RPMI7951 (cell line): Measurements from ENCODE around the gene PANX3. TPM values are rescaled to one million over a fixed set of nuclear protein-coding genes. Genes with fewer than 3 reads are reported as not detected.

Experiments
- DNase-seq: peaks from one replicate; pipeline ENCODE4 v3.0.0-alpha.2; 2012; ENCODE audit warnings: low read depth
- total RNA-seq: library from RNA; depleted of rRNA; stranded (reverse); fragments of >200 nt; shearing (Covaris generic); gene quantifications from 2 replicates; pipeline ENCODE4 v1.2.3, GENCODE V29; 2014; rRNA removed

PANX3 gene
- total RNA-seq, 1 experiment from 2014 or later: not detected

DNA sequence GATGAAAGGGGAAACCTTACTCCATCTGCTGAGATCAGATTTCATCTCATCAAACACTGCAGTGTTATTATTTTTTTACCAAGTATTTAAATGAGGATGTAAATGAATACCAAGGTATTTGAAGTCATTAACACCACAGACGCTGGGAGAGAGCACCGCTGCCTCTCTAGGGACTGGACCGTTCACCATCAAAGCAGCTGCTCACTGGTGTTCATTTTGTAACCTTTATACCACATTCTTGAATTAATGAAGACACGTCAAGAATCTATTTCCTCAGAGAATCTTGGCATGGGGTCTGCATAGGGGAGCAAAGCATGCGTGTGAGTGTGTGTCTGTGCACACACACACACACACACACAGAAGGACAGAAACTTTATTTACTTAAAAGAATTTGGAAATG, 46.7 kb downstream of the PANX3 start:
- no peak for DNase-seq

DNA sequence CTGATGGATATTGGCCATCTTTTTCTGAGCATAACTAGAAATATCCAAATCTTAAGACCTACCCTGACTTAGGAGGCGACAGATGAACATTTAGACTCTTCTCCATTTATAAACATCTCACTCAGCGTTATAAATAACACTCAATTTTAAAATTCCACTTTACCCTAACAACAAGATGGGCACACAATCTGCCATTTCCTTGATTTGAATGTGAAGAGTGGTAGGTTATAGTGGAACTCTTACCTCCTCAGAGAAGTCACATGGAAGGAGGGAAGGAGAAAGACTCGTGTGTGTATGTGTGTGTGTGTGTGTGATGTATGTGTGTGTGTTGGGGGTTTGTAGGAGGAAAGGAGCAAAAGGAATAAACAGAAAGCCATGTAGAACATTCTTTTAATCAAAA, 47.3 kb downstream of the PANX3 start:
- no peak for DNase-seq

DNA sequence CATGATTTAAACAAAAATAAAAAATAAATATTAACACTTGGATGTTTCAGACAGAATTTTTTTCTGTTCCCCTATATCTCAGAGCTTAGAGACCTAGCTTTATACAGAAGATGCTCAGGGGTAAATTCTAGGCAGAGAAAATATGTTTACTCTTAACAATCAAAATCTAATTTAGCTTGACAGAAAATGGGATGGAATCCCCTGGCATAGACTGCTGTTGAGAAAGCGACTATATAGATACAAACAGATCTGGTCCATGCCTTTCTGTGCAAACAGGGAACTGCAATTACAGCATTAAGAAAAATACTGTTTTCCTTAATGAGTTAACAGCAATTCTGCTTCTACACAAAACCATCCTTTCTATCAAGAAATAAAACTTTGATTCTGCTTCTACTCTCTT, 47.8 kb downstream of the PANX3 start:
- no peak for DNase-seq

DNA sequence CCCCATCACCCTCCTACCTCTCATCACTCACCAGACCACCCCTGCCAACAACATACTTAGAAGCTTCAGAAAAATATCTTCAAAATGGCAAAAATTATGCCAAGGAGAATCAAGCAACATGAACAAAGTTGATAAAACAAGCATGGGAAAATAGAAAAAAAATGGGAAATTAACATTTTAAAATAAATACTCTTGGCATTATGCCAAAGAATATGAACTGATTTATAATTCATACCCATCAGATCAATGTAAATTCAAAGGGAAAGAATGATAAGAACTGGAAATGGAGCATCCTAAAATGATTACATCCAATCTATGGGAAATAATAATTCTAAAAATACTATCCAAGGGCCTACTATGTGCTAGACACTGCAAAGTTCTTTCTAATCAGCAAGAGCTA, 50.3 kb downstream of the PANX3 start:
- DNase-seq: no peak

DNA sequence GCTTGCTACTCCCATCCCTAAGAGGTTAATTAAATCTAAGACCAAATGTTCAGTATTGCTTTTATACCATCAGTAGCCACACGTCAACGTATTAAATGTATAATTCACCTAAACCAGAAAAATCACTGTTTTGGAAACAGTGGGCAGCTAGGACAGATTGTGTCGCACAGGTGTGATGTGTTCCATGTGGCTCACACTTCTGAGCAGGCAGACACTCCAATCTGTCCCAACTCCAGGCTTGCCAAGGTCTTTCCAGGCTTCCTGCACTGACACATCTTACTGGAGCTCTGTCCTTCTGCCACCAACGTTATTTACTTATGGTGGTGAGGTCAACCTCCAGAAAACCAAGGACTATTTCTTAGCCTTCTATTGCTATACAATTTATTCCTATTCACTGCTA, 50.9 kb downstream of the PANX3 start:
- DNase-seq: no peak

DNA sequence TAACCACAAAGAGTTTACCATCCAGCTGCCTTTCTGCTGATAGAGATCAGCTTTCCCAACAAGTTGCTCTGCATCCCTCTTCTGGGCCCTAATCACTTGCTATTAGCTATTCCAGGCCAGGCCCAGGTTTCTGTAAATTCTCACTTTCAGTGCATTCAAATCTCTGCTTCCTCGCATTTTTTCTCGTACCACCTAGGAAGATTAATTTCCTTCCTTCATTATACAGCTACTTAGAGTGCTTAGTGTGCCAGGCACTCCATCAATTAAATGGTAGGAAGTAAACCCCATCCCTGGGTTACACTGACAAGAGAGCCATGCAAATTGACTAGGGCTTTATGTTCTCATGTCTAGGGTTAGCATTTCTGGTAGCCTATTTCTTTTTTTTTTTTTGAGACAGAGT, 52.6 kb downstream of the PANX3 start:
- no peak for DNase-seq

DNA sequence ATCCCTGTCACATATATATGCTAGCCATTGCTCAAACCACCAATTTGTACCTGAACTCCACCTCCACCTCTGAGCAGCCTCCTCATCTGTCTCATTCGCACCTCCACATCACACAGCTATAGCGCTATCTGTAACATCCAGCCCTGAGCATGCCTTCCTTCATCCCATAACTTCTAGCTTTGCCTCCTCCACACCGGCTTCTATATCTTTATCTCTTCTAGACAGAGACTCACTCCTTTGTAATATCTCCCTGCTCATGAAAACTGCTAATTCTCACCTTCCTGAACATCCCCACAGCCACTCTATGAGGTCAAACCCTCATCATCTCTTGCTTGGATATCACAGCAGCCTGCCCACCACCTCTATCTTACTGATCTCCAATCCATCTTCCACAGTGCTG, 56.4 kb downstream of the PANX3 start:
- no peak for DNase-seq

DNA sequence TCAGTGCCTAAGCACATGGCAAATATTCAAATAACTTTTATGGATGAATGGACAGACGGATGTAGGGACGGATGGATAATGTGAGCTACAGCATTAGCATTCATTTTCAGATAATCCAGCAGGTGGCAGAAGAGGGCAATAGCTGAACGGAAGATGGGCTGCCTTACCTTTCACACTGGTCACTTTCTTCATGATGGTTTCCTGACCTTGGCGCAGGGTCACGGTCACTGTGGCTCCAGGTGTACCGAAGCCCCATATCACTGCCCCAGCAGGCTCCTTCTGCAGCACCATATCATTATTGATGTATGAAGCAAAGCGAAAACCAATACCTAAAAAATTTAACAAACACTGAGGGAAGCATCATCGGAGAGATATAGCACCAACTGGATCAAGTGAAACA, 58.0 kb downstream of the PANX3 start:
- peak; percentile 53 for DNase-seq

Other genes with a start within 250 kb of the PANX3 start
- gene OR8B2, start 226.9 kb upstream of the PANX3 start, total RNA-seq: not detected in 2 replicates
- gene OR8B3, start 212.4 kb upstream of the PANX3 start, total RNA-seq: not detected in 2 replicates
- not detected in 2 replicates for gene OR8B4, start 186.6 kb upstream of the PANX3 start, total RNA-seq
- gene OR8B8, start 165.7 kb upstream of the PANX3 start, total RNA-seq: not detected in 2 replicates
- not detected in 2 replicates for gene OR8B12, start 67.8 kb upstream of the PANX3 start, total RNA-seq
- gene OR8A1, start 41.4 kb upstream of the PANX3 start, total RNA-seq: not detected in 2 replicates
- 16.2 and 19.3 TPM in 2 replicates for gene TBRG1, start 11.4 kb downstream of the PANX3 start, total RNA-seq
- 6.7 and 12.0 TPM in 2 replicates for gene SIAE, start 62.3 kb downstream of the PANX3 start, total RNA-seq
- 21.7 and 27.3 TPM in 2 replicates for gene SPA17, start 62.5 kb downstream of the PANX3 start, total RNA-seq
- gene NRGN, start 128.5 kb downstream of the PANX3 start, total RNA-seq: 1.9 and 3.2 TPM in 2 replicates
- gene VSIG2, start 140.8 kb downstream of the PANX3 start, total RNA-seq: not detected in 2 replicates
- gene ESAM, start 150.9 kb downstream of the PANX3 start, total RNA-seq: not detected in 2 replicates
- gene MSANTD2, start 189.0 kb downstream of the PANX3 start, total RNA-seq: 9.3 and 15.0 TPM in 2 replicates